Activated naive CD8-positive, alpha-beta T cell (primary cell): ENCODE results near the gene TRMU.
"Not testable (repeated sequence)": the region's sequence is repeated elsewhere in the genome, so short reads cannot be mapped to it uniquely, and the experiment has no call there.

Experiments used
- H3K27ac Mint-ChIP-seq: one replicate; pipeline ENCODE4 v1.8.0; 2021; ENCODE audit warnings: mixed read lengths
- H3K27me3 Mint-ChIP-seq: one replicate; pipeline ENCODE4 v1.8.0; 2021; ENCODE audit warnings: mixed read lengths
- H3K36me3 Mint-ChIP-seq: one replicate; pipeline ENCODE4 v1.8.0; 2021; ENCODE audit warnings: mixed read lengths
- H3K4me1 Mint-ChIP-seq: one replicate; pipeline ENCODE4 v1.8.0; 2021; ENCODE audit warnings: low read depth, mixed read lengths
- H3K4me3 Mint-ChIP-seq: one replicate; pipeline ENCODE4 v1.8.0; 2021; ENCODE audit warnings: mild to moderate bottlenecking, mixed read lengths
- H3K9me3 Mint-ChIP-seq: one replicate; pipeline ENCODE4 v1.8.0; 2021; ENCODE audit warnings: low read depth, mixed read lengths

Gene TRMU

DNA sequence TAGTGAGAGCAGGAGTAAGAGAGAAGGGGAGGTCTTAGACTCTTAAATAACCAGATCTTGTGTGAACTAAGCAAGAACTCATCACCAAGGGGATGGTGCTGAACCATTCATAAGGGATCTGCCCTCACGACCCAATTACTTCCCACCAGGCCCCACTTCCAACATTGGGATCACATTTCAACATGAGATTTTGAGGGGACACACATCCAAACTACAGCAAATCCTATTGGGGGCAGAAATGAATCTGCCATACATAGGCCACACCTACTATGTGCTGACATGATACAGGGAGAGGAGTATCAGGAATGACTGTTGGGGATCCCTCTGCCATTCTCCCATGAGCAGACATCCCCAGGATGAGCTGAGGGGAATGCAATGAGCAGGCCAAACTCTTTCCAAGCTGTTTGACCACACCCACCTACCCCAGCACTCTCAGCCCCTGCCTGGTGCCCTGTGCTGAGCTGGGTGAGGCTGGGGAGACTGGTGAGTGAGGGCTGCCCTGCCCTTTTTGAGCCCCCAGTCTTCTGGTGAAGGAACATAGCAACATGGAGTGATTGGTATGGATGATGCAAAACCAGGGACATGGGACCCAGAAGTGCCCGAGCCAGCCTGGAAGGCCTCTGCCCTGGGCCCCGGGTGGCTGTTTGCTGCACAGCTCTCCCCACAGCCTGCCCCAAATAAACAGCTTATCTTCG, 40.1 kb upstream of the TRMU start:
- Mint-ChIP-seq H3K27ac (peak overlapping the region; percentile 99), H3K4me1 (peaks cover 17% of the 10 kb centered on the region)

DNA sequence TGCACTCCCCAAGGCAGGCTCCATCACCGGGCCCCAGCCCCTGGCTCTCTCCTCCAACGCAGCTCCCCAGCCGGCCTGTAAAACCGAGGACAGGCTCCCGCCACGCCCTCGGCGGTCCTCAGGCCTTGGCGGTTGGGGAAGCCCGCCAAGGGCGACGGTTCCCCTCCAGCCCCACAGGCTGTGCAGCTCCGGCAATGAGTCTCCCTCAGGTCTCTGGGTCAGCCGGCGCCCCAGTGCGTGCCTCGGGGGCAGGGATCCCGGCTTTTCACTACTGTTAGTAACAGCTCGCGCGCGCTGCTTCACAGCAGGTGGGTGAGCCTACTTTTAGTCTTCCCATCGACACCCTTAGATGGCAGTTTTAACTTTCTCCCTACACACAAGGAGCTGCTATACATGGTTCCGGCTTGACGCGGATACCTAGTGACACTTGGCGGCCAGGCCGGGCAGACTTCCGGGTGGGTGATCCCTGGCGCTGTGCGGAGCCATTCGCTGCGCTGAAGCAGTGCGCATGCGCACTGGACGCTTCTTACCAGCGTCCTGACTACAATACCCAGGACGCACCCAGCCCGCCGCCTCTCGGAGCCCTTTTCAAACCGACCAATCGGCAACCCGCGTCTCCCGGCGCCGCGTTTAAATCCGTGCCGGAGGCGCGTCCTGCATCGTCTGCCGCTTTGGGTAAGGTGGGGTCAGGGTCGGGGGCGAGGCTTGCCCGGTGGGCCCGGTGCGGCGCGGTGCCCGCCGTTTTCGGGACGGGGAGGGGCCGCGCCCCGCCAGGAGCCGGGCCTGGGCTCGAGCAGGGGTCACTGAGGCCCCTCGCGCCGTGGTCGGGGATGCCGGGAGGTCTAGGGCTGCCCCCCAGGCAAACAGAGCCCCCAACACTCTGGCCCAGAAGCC, 39.0 kb upstream of the TRMU start, which contains the start of gene GTSE1:
TSS of gene GTSE1 (plus strand) at position 614 of the 894 bp plus-strand sequence. CDS start 531 bp downstream, outside the sequence.
- Mint-ChIP-seq H3K4me1 (peaks cover 17% of the 10 kb centered on the region), H3K27ac (peak within 1 kb of the TSS; percentile 99), H3K9me3 (no peaks in the 10 kb centered on the region), H3K4me3 (peak within 1 kb of the TSS; percentile 93), H3K36me3 (peaks cover 7% of the 10 kb centered on the region), H3K27me3 (peaks cover 6% of the 10 kb centered on the region)

More for the DNA sequence above, 40.1 kb upstream of the TRMU start:
- Mint-ChIP-seq H3K27me3 (peaks cover 6% of the 10 kb centered on the region), H3K4me3 (peak overlapping the region; percentile 93), H3K36me3 (peaks cover 7% of the 10 kb centered on the region), H3K9me3 (no peaks in the 10 kb centered on the region)

DNA sequence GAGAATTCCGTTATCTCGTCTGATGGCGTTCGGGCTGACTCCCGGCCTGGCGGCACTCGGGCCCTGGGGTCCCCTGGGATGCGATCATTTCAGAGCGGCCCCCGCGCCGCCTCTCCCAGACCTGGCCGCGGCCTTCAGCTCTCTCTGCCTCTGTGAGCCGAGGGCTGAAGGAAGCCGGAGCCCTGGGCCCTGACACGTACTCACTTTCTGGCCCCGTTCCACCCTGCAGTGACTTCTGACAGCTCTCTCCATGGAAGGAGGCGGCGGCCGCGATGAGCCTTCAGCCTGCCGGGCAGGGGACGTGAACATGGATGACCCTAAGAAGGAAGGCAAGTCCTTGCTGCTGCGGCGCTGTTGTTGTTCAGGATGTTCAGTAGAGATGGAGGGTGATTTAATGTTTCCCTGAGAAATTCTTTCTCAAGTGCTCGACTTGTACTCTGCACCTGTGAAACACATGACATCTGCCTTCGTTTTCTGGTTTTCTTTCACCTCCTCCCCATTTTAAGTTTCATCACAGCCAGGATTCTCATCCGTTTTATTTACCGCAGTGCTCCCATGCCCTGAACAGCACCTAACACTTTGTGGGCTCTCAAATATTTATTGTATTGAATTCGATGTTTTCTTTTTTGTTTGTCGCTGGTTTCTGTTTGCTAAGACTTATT, 38.2 kb upstream of the TRMU start:
- Mint-ChIP-seq H3K27ac (no peak overlapping the region), H3K27me3 (peaks cover 6% of the 10 kb centered on the region), H3K9me3 (no peaks in the 10 kb centered on the region), H3K36me3 (peaks cover 7% of the 10 kb centered on the region), H3K4me3 (peak overlapping the region; percentile 89), H3K4me1 (peaks cover 17% of the 10 kb centered on the region)

DNA sequence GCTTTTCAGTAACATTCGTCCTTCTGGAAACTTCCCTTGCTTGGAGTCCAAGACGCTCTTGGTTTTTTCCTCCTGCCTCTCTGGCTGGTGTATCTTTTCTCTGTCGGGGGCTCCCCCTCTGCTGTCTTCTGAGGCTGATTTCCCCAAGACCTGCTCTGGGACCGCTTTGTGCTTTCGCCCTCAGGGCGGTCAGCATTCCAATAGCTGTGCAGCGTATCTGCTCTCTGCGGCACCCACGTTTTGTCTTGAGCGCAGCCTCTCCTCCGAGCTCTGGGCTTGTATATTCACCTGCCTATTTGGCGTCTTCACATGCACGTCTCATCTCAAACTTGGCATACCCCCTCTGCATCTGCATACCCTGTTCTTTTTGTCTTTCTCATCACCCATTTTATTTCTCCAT, 36.4 kb upstream of the TRMU start:
- H3K27me3 Mint-ChIP-seq: peaks cover 6% of the 10 kb centered on the region
- H3K4me3 Mint-ChIP-seq: no peak overlapping the region
- no peak overlapping the region for H3K27ac Mint-ChIP-seq
- peaks cover 7% of the 10 kb centered on the region for H3K36me3 Mint-ChIP-seq
- peaks cover 17% of the 10 kb centered on the region for H3K4me1 Mint-ChIP-seq
- H3K9me3 Mint-ChIP-seq: no peaks in the 10 kb centered on the region

DNA sequence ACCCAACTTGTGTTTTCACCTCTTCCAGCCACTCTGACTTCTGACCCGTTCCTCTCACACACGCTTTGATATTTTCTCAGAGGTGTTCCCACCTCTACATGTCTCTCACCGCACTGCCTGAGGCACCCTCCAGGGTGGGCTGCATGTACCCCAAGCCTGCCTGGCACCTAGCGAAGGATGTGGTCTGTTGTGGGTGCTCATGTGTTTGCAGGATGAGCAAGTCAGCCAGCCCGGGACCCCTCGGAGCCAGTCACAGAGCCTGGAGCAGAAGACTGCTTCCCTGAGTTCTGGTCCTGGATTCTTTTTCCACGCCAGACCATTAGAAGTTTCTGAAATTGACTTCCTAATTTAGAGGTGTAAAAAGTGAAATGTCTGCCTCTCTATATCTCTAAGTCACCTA, 35.0 kb upstream of the TRMU start:
- H3K36me3 Mint-ChIP-seq: peaks cover 4% of the 10 kb centered on the region
- peaks cover 6% of the 10 kb centered on the region for H3K27me3 Mint-ChIP-seq
- no peak overlapping the region for H3K27ac Mint-ChIP-seq
- H3K4me1 Mint-ChIP-seq: peaks cover 13% of the 10 kb centered on the region
- no peak overlapping the region for H3K4me3 Mint-ChIP-seq
- no peaks in the 10 kb centered on the region for H3K9me3 Mint-ChIP-seq

DNA sequence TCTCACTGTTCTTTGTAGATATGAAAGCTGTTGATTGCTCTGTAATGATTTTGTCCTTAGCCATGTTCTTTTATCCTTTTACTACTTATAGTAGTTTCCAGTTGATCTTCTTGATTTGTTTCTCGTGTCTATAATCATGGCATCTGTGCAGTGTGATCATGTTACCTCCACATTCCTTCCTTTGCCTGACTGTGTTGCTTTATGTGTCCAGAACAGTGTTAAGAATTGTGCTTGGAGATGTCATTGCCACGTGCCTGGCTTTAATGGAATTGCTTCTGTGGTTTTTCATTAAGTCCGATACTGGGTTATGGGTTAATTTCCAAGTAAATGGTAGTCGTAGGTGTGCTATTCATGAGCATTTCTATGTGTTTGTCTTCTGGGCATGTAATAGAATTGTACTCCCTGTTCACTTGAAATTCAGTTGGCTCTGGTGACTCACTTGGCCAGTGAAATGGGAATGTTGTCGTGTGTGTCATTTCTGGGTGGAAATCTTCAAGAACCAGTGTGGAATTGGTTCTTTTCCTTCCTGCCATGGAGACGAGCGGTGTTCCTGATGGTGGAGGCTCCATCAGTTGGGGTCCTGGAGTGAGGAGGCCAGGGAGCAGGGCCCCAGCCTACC, 32.1 kb upstream of the TRMU start:
- Mint-ChIP-seq H3K4me3 (no peak overlapping the region), H3K27ac (no peak overlapping the region), H3K36me3 (peaks cover 4% of the 10 kb centered on the region), H3K27me3 (peaks cover 4% of the 10 kb centered on the region), H3K4me1 (no peaks in the 10 kb centered on the region), H3K9me3 (no peaks in the 10 kb centered on the region)

DNA sequence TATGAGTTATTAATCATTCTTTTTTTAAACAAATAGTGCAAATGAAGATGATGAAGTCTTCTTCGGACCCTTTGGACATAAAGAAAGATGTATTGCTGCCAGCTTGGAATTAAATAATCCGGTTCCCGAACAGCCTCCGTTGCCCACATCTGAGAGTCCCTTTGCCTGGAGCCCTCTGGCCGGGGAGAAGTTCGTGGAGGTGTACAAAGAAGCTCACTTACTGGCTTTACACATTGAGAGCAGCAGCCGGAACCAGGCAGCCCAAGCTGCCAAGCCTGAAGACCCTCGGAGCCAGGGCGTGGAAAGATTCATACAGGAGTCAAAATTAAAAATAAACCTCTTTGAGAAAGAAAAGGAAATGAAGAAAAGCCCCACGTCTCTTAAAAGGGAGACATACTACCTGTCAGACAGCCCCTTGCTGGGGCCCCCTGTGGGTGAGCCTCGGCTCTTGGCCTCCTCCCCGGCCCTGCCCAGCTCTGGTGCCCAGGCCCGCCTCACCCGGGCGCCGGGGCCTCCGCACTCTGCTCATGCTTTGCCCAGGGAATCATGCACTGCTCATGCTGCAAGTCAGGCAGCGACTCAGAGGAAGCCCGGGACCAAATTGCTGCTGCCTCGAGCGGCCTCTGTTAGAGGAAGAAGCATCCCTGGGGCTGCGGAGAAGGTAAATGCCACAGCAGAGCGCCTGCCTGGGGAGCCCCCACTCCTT, 27.1 kb upstream of the TRMU start:
- no peaks in the 10 kb centered on the region for H3K4me1 Mint-ChIP-seq
- H3K4me3 Mint-ChIP-seq: no peak overlapping the region
- H3K27me3 Mint-ChIP-seq: no peaks in the 10 kb centered on the region
- H3K36me3 Mint-ChIP-seq: no peaks in the 10 kb centered on the region
- H3K27ac Mint-ChIP-seq: no peak overlapping the region
- no peaks in the 10 kb centered on the region for H3K9me3 Mint-ChIP-seq

DNA sequence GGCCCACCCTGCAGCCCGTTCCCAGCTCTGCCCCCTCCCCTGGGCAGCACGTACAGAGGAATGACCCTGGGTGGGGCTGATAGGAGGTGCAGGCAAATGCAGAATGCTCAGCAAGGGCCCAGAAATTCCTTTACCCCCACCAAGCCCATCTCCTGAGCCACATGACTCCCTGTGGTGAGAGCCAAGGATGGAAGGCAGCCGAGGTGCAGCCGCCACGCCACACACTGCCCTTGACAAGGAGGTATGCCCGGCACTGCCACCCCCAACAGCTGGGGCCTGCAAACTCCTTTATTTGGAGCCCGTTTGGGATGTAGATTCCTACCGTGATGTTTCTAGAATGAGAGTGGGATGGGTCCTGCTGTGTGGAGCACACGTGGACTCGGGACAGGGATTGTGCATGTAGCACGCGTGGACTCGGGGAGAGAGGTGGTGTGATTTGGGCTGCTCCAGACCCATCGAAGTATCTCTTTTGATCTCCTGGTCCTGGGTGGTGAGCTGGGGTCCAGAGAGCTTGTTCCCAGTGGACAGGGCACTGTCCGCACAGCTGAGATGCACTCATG, 25.9 kb upstream of the TRMU start:
- Mint-ChIP-seq H3K9me3 (no peaks in the 10 kb centered on the region), H3K36me3 (no peaks in the 10 kb centered on the region), H3K27ac (no peak overlapping the region), H3K4me3 (no peak overlapping the region), H3K4me1 (no peaks in the 10 kb centered on the region), H3K27me3 (no peaks in the 10 kb centered on the region)

DNA sequence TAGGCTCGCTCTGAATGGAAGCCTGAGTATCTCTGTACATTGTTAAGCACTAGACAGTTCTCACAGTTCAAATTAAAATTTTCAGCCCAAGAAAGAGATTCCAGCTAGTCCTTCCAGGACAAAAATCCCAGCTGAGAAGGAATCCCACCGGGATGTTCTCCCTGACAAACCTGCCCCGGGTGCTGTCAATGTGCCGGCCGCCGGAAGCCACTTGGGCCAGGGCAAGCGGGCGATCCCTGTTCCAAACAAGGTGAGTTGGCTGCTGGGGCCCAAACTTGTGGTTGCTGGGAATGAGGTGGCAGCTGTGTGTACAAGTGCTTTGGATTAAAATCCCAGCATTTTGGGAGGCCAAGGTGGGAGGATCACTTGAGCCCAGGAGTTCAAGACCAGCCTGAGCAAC, 23.5 kb upstream of the TRMU start:
- Mint-ChIP-seq H3K4me3 (no peak overlapping the region), H3K4me1 (no peaks in the 10 kb centered on the region), H3K27ac (no peak overlapping the region), H3K9me3 (no peaks in the 10 kb centered on the region), H3K36me3 (no peaks in the 10 kb centered on the region), H3K27me3 (no peaks in the 10 kb centered on the region)

DNA sequence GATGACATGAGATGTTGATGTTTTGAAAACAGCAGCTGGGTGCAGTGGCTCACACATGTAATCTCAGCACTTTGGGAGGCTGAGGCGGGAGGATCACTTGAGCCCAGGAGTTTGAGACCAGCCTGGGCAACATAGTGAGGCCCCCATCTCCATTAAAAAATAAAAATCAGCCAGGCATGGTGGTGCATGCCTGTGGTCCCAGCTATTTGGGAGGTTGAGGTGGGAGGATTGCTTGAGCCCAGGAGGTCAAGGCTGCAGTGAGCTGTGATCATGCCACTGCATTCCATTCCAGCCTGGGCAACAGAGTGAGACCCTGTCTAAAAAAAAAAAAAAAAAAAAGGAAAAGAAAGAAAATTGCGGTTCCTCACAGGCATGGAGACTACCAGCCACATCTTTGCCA, 22.7 kb upstream of the TRMU start:
- not testable (repeated sequence) for H3K4me3 Mint-ChIP-seq, H3K9me3 Mint-ChIP-seq, H3K27ac Mint-ChIP-seq, H3K27me3 Mint-ChIP-seq, H3K4me1 Mint-ChIP-seq, H3K36me3 Mint-ChIP-seq

DNA sequence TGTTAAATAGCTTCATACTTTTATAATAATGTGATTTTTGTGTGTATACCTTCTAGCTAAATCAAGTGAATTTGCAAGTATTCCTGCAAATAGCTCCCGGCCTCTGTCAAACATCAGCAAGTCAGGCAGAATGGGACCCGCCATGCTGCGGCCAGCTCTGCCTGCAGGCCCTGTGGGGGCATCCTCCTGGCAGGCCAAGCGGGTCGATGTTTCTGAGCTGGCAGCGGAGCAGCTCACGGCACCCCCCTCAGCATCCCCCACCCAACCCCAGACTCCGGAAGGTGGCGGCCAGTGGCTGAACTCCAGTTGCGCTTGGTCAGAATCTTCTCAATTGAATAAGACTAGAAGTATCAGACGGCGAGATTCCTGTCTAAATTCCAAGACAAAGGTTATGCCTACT, 19.5 kb upstream of the TRMU start:
- no peaks in the 10 kb centered on the region for H3K36me3 Mint-ChIP-seq
- no peak overlapping the region for H3K27ac Mint-ChIP-seq
- no peak overlapping the region for H3K4me3 Mint-ChIP-seq
- no peaks in the 10 kb centered on the region for H3K4me1 Mint-ChIP-seq
- H3K9me3 Mint-ChIP-seq: no peaks in the 10 kb centered on the region
- H3K27me3 Mint-ChIP-seq: no peaks in the 10 kb centered on the region

DNA sequence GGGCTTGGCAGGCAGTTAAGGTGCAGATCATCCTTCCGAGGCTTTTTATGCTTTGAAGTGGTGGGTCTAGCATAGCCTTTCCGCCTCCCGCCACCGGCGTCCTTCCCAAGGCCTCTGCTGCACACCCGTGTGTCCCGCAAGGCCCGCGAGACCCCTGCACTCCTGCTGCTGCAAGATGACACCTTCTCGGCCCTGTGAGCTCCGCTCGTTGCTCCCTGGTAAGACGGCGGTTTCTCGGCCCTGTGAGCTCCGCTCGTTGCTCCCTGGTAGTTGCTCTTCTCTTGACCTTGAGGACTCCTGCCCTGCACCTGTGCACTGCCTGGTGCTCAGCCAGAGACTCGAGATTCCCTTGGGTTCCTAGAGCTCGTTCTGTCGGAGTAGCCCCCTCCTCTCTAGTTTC, 17.9 kb upstream of the TRMU start:
- H3K27me3 Mint-ChIP-seq: no peaks in the 10 kb centered on the region
- no peaks in the 10 kb centered on the region for H3K9me3 Mint-ChIP-seq
- no peaks in the 10 kb centered on the region for H3K4me1 Mint-ChIP-seq
- H3K27ac Mint-ChIP-seq: no peak overlapping the region
- no peak overlapping the region for H3K4me3 Mint-ChIP-seq
- H3K36me3 Mint-ChIP-seq: no peaks in the 10 kb centered on the region

DNA sequence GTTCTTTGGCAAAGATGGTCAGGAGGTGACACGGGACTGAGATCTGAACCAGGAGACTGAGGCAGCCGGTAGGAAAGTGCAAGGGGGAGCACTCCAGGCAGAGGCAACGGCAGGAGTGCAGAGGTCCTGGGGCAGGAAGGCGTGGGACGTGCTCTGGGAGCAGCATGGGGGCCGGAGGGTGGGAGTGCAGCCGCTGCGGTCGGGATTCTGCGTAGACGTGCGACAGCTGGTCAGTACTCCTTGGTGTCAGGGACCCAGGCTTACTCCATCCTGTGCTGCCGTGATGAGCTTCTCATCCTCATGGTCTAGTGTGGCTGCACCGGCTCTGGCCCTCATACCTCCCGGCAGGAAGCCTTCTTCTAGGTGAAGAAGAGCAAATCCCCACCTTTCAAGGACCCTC, 16.9 kb upstream of the TRMU start:
- H3K4me3 Mint-ChIP-seq: no peak overlapping the region
- H3K27me3 Mint-ChIP-seq: no peaks in the 10 kb centered on the region
- no peaks in the 10 kb centered on the region for H3K9me3 Mint-ChIP-seq
- no peaks in the 10 kb centered on the region for H3K36me3 Mint-ChIP-seq
- no peak overlapping the region for H3K27ac Mint-ChIP-seq
- no peaks in the 10 kb centered on the region for H3K4me1 Mint-ChIP-seq

DNA sequence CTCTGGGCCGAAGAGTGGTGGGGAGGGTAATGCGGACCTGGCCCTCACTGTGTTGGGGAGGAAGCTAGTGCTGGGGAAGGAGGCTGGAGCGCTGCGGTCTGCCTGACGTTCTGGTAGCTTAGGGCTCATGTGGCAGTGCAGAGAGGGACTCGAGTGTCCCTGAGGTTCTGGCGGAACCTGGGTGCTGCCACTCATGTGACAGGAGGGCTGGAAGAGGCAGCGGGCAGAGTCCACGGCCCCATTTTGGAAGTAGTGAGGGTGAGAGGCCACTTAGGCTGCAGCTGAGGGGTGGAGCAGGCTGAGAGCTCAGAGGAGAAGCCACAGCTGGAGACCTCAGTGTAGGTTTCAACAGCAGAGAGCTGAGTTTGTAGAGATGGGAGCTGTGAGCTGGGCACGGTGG, 16.2 kb upstream of the TRMU start:
- no peaks in the 10 kb centered on the region for H3K9me3 Mint-ChIP-seq
- H3K4me3 Mint-ChIP-seq: no peak overlapping the region
- no peak overlapping the region for H3K27ac Mint-ChIP-seq
- no peaks in the 10 kb centered on the region for H3K36me3 Mint-ChIP-seq
- H3K4me1 Mint-ChIP-seq: no peaks in the 10 kb centered on the region
- H3K27me3 Mint-ChIP-seq: no peaks in the 10 kb centered on the region
